ENCODE measurements around the gene APBB1IP. TPM values are rescaled to one million over a fixed set of nuclear protein-coding genes. Genes with fewer than 3 reads are reported as not detected.
"Not testable (repeated sequence)": the region's sequence is repeated elsewhere in the genome, so short reads cannot be mapped to it uniquely, and the experiment has no call there.

Gene APBB1IP
- total and polyA plus RNA-seq, 2 donors (not counting 1 experiment from before 2014, with no cell fraction given) = 60.1 to 97.0 TPM

DNA sequence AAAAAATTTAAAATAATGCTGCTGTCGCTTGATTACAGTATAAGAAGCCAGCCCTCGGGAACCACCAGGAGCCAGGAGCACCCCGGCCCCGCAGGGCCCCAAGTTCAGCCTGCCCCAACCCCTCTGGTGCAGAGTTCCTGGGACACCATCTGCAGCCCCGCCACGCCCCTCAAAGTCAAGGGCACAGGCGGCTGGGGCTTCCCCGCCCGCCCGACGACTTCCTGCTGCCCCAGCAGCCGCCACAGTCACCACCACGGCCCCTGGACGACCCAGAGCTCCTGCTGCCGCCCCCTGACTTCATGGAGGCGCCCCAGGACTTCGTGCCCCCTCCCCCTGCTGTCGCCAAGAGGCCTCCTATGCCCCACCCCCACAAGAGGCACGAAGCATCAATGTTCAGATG, 155.8 kb downstream of the APBB1IP start:
- Histone ChIP-seq H3K9ac (ENCODE audit: low read length) (no peak overlapping the region), H3K79me2 (ENCODE audit: control insufficient read depth, insufficient read depth, low read length) (no peaks in the 10 kb centered on the region), H2AFZ (ENCODE audit: insufficient read depth, low read depth, low read length, poor library complexity, severe bottlenecking) (no peak overlapping the region), H3K9me3 (ENCODE audit: control extremely low read depth in 1 of 3, control insufficient read depth in 2 of 3, insufficient read depth in 1 of 3, low read length in 2 of 3) (peaks cover 0 to 6% (median 0%) of the 10 kb centered on the region in 3 donors), H3K27ac (ENCODE audit: low read length in 2 of 2) (no peak overlapping the region), H3K4me3 (ENCODE audit: control extremely low read depth in 1 of 5, extremely low read depth in 1 of 5, insufficient read depth in 1 of 5, low read depth in 2 of 5, low read length in 4 of 5) (no peak overlapping the region), H3K36me3 (replicated peaks in 1 of 2; ENCODE audit: control extremely low read depth in 1 of 2, control insufficient read depth in 1 of 2, extremely low read depth in 1 of 2, insufficient read depth in 2 of 2, low read length in 1 of 2) (peaks cover 0 to 6% of the 10 kb centered on the region in 2 experiments), H4K20me1 (ENCODE audit: control insufficient read depth, insufficient read depth, low read length, poor library complexity, severe bottlenecking) (no peaks in the 10 kb centered on the region), H3K4me1 (ENCODE audit: control insufficient read depth in 2 of 2, insufficient read depth in 2 of 2, low read length in 2 of 2) (no peaks in the 10 kb centered on the region), H3K4me2 (replicated peaks; ENCODE audit: low read depth, low read length, poor library complexity, severe bottlenecking) (peak overlapping the region; percentile 44), H3K27me3 (replicated peaks in 1 of 4; ENCODE audit: control extremely low read depth in 1 of 4, control insufficient read depth in 3 of 4, insufficient read depth in 4 of 4, low read length in 3 of 4) (no peaks in the 10 kb centered on the region)
- ChIA-PET CTCF (interaction anchor here (0.6 kb wide), 1 partner anchor 307 kb away, joined by 3 read pairs; no protein-coding TSS in a partner anchor), POLR2A (no interaction called here)
- intact Hi-C loops (cut with micrococcal nuclease) = no loop called here
- 72% methylated on average over 11 of the region's 19 CpGs for WGBS (ENCODE audit: insufficient coverage)
- TF ChIP-seq EZH2 (IDR thresholded peaks at IDR 0.05; ENCODE audit: borderline replicate concordance, insufficient read depth, low read depth, low read length, poor library complexity, severe bottlenecking) = no peak
- TF ChIP-seq, protein P1, sequence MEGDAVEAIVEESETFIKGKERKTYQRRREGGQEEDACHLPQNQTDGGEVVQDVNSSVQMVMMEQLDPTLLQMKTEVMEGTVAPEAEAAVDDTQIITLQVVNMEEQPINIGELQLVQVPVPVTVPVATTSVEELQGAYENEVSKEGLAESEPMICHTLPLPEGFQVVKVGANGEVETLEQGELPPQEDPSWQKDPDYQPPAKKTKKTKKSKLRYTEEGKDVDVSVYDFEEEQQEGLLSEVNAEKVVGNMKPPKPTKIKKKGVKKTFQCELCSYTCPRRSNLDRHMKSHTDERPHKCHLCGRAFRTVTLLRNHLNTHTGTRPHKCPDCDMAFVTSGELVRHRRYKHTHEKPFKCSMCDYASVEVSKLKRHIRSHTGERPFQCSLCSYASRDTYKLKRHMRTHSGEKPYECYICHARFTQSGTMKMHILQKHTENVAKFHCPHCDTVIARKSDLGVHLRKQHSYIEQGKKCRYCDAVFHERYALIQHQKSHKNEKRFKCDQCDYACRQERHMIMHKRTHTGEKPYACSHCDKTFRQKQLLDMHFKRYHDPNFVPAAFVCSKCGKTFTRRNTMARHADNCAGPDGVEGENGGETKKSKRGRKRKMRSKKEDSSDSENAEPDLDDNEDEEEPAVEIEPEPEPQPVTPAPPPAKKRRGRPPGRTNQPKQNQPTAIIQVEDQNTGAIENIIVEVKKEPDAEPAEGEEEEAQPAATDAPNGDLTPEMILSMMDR (IDR thresholded peaks at IDR 0.05) = no peak
- ATAC-seq (ENCODE audit: low read depth) (peak; percentile 58), DNase-seq (peak; percentile 30)
- Mint-ChIP-seq H3K4me3 (no peak overlapping the region), H3K9me3 (ENCODE audit: insufficient read depth) (no peaks in the 10 kb centered on the region), H3K4me1 (peaks cover 5% of the 10 kb centered on the region), H3K27me3 (no peaks in the 10 kb centered on the region), H3K27ac (no peak overlapping the region)

DNA sequence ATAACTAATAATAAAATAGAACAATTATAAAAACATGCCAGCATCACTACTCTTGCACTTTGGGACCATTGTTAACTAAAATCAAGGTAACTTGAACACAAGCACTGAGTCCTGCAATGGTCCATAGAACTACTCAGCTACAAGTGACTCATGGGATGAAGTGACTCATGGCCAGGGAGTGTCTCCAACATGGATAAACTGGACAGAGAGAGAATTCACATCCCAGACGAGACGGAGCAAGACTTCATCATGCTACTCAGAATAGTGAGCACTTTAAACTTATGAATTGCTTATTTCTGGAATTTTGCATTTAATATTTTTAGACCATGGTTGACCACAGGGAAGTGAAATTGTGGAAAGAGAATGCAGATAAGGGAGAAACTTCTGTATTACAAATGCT, 165.1 kb downstream of the APBB1IP start:
- ATAC-seq (ENCODE audit: low read depth); intact Hi-C loops (cut with micrococcal nuclease): not testable (repeated sequence)

DNA sequence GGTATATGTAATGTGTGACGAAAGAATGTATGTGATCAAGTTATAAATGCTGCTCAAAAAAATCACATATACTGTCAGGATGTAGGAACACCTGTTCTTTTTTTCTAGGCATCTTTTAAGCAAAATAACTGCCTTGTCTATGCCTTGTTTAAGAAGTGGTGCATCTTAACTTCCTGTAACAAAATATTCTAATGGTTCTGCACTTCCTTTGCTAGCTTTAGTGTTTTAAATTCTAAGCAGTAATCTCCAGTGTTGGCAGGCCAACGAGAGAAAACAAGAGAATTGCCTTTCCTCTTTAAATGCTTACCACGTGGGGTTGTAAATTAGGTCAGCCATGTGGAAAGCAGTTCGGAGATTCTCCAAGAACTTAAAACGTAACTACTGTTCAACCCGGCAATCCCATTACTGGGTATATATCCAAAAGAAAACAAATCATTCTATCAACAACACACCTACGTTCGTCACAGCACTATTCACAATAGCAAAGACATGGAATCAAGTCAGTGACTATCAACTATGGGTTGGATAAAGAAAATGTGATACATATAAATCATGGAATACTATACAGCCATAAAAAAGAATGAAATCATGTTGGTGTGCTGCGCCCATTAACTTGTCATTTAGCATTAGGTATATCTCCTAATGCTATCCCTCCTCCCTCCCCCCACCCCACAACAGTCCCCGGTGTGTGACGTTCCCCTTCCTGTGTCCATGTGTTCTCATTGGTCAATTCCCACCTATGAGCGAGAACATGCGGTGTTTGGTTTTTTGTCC, 166.4 kb downstream of the APBB1IP start:
- H3K4me3 Mint-ChIP-seq; H3K27ac Mint-ChIP-seq; H3K79me2 ChIP-seq (ENCODE audit: control insufficient read depth, insufficient read depth, low read length); H3K27ac ChIP-seq (ENCODE audit: low read length in 2 of 2); H3K4me3 ChIP-seq (ENCODE audit: control extremely low read depth in 1 of 5, extremely low read depth in 1 of 5, insufficient read depth in 1 of 5, low read depth in 2 of 5, low read length in 4 of 5); H3K4me1 Mint-ChIP-seq; POLR2A ChIA-PET; ATAC-seq (ENCODE audit: low read depth); H3K4me2 ChIP-seq (replicated peaks; ENCODE audit: low read depth, low read length, poor library complexity, severe bottlenecking); H3K27me3 Mint-ChIP-seq; H4K20me1 ChIP-seq (ENCODE audit: control insufficient read depth, insufficient read depth, low read length, poor library complexity, severe bottlenecking); DNase-seq; H3K4me1 ChIP-seq (ENCODE audit: control insufficient read depth in 2 of 2, insufficient read depth in 2 of 2, low read length in 2 of 2); H3K9ac ChIP-seq (ENCODE audit: low read length); H3K36me3 ChIP-seq (replicated peaks in 1 of 2; ENCODE audit: control extremely low read depth in 1 of 2, control insufficient read depth in 1 of 2, extremely low read depth in 1 of 2, insufficient read depth in 2 of 2, low read length in 1 of 2); H3K9me3 ChIP-seq (ENCODE audit: control extremely low read depth in 1 of 3, control insufficient read depth in 2 of 3, insufficient read depth in 1 of 3, low read length in 2 of 3); H3K27me3 ChIP-seq (replicated peaks in 1 of 4; ENCODE audit: control extremely low read depth in 1 of 4, control insufficient read depth in 3 of 4, insufficient read depth in 4 of 4, low read length in 3 of 4); H3K9me3 Mint-ChIP-seq (ENCODE audit: insufficient read depth); H2AFZ ChIP-seq (ENCODE audit: insufficient read depth, low read depth, low read length, poor library complexity, severe bottlenecking): not testable (repeated sequence)
- WGBS (ENCODE audit: insufficient coverage) = no CpG with 5 or more reads among the region's 13 CpGs
- intact Hi-C loops (cut with micrococcal nuclease) = loop anchor here (5.0 kb wide), 1 partner anchor 278 kb away; no protein-coding TSS in a partner anchor
- CTCF ChIA-PET = interaction anchor here (1.2 to 1.7 kb wide), 2 partner anchors 13 to 122 kb away, joined by 3 to 5 read pairs; no protein-coding TSS in a partner anchor

More for the DNA sequence above, 165.1 kb downstream of the APBB1IP start:
- H3K27ac ChIP-seq (ENCODE audit: low read length in 2 of 2); H3K27me3 Mint-ChIP-seq; H4K20me1 ChIP-seq (ENCODE audit: control insufficient read depth, insufficient read depth, low read length, poor library complexity, severe bottlenecking); H3K4me1 ChIP-seq (ENCODE audit: control insufficient read depth in 2 of 2, insufficient read depth in 2 of 2, low read length in 2 of 2); H3K9me3 ChIP-seq (ENCODE audit: control extremely low read depth in 1 of 3, control insufficient read depth in 2 of 3, insufficient read depth in 1 of 3, low read length in 2 of 3); H3K4me2 ChIP-seq (replicated peaks; ENCODE audit: low read depth, low read length, poor library complexity, severe bottlenecking); POLR2A ChIA-PET; H3K27me3 ChIP-seq (replicated peaks in 1 of 4; ENCODE audit: control extremely low read depth in 1 of 4, control insufficient read depth in 3 of 4, insufficient read depth in 4 of 4, low read length in 3 of 4); H3K9me3 Mint-ChIP-seq (ENCODE audit: insufficient read depth); H3K36me3 ChIP-seq (replicated peaks in 1 of 2; ENCODE audit: control extremely low read depth in 1 of 2, control insufficient read depth in 1 of 2, extremely low read depth in 1 of 2, insufficient read depth in 2 of 2, low read length in 1 of 2); DNase-seq; H3K4me3 Mint-ChIP-seq; H3K79me2 ChIP-seq (ENCODE audit: control insufficient read depth, insufficient read depth, low read length); H3K4me1 Mint-ChIP-seq; H3K27ac Mint-ChIP-seq; H2AFZ ChIP-seq (ENCODE audit: insufficient read depth, low read depth, low read length, poor library complexity, severe bottlenecking); CTCF ChIA-PET; H3K4me3 ChIP-seq (ENCODE audit: control extremely low read depth in 1 of 5, extremely low read depth in 1 of 5, insufficient read depth in 1 of 5, low read depth in 2 of 5, low read length in 4 of 5); H3K9ac ChIP-seq (ENCODE audit: low read length): not testable (repeated sequence)
- no CpG with 5 or more reads among the region's 2 CpGs for WGBS (ENCODE audit: insufficient coverage)

Measured in B cell (primary cell).